Neuron (in vitro differentiated cells): Measurements from ENCODE around the gene FAM170B.

Experiments
- H2AFZ ChIP-seq: one replicate; pipeline ENCODE4 v1.6.1; 2013; ENCODE audit warnings: low read depth, mild to moderate bottlenecking, inconsistent platforms, low read length, moderate library complexity
- H3K27me3 ChIP-seq: one replicate; pipeline ENCODE4 v1.6.1; 2013; ENCODE audit warnings: low read length; ENCODE audit not compliant: insufficient read depth
- H3K36me3 ChIP-seq: one replicate; pipeline ENCODE4 v1.6.1; 2013; ENCODE audit warnings: low read length; ENCODE audit not compliant: insufficient read depth
- H3K4me1 ChIP-seq: one replicate; pipeline ENCODE4 v1.6.1; 2013; ENCODE audit warnings: low read length; ENCODE audit not compliant: insufficient read depth
- H3K4me3 ChIP-seq: 2 replicates; pipeline ENCODE4 v1.5.1; 2013; ENCODE audit warnings: mild to moderate bottlenecking, low read length, moderate library complexity
- H3K9me3 ChIP-seq: one replicate; pipeline ENCODE4 v1.6.1; 2013; ENCODE audit warnings: low read length

The FAM170B gene

DNA sequence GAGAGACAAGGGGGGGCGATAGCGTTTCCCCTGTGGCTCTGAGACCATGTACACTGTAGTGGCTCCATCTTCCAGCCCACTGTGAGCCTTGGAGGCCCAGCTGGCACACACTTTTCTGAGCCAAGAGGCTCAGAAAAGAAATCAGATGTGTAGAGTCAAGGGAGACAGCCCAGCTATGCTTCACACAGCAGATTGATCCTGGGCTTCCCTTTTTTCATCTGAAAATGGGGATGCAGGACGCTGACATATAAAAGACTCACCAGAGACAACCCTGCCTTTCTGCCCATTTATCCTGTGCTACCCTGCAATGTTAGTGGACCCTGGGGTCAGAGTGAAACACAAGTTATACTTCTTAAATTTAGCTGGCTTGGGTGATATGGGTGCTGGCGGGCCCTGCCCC is 40.0 kb upstream of the FAM170B start:
- H3K4me3 ChIP-seq = no peak overlapping the region
- no peaks in the 10 kb centered on the region for H3K27me3 ChIP-seq
- H3K9me3 ChIP-seq = no peaks in the 10 kb centered on the region
- no peak overlapping the region for H2AFZ ChIP-seq
- no peaks in the 10 kb centered on the region for H3K36me3 ChIP-seq
- peaks cover 10% of the 10 kb centered on the region for H3K4me1 ChIP-seq

DNA sequence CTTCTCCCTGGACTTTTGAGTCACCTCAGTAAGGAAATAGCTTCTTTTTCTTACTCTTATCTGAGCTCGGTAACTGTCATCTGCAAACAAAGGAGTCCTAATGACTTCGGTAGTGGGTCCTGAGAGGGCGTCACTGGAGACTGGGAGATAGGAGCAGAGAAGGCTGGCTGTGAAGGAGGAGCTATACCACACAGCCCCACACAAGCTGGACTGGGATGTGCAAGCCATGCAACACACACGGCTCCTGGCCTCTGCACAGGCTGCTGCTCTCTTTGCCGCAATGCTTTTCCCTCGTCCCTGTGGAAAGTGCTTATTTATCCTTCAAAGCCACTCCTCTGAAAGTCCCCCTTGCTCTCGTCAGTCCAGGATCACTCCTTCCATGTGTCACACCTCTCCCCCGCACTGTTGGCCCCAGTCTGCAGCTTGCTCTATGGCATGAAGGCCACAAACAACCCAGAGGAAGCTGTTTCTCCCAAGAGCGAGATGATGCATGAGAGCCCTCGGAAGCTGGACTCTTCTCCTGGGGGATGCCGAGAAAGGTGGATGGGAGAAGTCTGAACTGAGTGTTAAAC is 39.5 kb upstream of the FAM170B start:
- H3K36me3 ChIP-seq = no peaks in the 10 kb centered on the region
- H3K9me3 ChIP-seq = no peaks in the 10 kb centered on the region
- no peaks in the 10 kb centered on the region for H3K27me3 ChIP-seq
- peaks cover 10% of the 10 kb centered on the region for H3K4me1 ChIP-seq
- no peak overlapping the region for H3K4me3 ChIP-seq
- H2AFZ ChIP-seq = no peak overlapping the region

DNA sequence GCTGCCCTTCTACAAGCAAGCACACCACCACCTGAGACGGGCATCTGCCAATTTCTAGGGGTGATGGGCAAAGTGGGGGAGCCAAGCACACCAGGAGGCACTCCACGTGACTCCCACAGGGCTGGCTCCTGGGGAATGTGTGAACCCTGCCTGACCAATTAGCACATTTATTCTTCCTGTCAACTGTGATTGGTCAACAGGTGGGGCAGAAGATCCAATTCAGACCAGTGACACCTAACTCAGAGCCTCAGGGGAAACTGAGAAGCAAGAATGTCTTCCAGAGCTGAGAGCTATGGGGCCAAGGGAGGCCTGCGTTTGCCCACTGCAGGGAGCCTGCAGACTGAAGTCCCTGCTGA is 38.9 kb upstream of the FAM170B start:
- H3K36me3 ChIP-seq = no peaks in the 10 kb centered on the region
- H3K27me3 ChIP-seq = no peaks in the 10 kb centered on the region
- H2AFZ ChIP-seq = no peak overlapping the region
- H3K4me1 ChIP-seq = peaks cover 10% of the 10 kb centered on the region
- H3K9me3 ChIP-seq = no peaks in the 10 kb centered on the region
- H3K4me3 ChIP-seq = no peak overlapping the region

DNA sequence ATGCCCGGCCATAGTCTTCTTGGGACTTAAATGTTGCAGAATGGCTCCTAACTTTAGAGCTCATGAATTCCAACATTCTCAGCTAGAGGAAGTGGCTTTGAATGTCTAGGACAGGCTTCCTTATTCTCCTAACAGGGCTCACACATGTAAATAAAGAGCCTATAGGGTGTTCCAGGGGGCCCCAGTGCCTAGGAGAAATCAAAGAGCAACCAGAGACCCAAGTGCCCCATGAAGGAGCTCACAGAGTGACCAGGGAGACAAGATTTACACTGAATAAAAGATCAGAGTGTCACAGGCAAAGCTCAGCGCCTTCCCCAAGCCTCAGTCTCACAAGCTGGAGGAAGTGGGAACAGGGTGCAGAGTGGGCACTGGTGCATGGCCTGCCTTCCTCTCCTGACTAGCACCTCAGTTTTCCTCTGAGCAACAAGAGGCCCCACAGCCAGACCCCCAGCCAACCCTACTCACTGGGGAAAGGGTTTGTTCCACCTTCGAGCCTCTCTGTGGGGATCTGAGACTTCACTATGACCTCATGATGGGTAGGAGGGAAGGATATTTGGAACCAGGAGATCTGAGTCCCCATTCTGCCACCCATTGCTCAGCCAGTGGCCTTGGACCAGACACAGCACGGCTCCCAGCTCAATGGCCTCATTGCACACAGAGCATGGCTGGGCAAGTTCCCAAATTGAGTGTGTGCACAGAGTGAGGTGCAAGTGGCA is 38.4 kb upstream of the FAM170B start:
- no peaks in the 10 kb centered on the region for H3K27me3 ChIP-seq
- no peak overlapping the region for H3K4me3 ChIP-seq
- peaks cover 7% of the 10 kb centered on the region for H3K4me1 ChIP-seq
- H3K9me3 ChIP-seq = no peaks in the 10 kb centered on the region
- H3K36me3 ChIP-seq = no peaks in the 10 kb centered on the region
- H2AFZ ChIP-seq = no peak overlapping the region

DNA sequence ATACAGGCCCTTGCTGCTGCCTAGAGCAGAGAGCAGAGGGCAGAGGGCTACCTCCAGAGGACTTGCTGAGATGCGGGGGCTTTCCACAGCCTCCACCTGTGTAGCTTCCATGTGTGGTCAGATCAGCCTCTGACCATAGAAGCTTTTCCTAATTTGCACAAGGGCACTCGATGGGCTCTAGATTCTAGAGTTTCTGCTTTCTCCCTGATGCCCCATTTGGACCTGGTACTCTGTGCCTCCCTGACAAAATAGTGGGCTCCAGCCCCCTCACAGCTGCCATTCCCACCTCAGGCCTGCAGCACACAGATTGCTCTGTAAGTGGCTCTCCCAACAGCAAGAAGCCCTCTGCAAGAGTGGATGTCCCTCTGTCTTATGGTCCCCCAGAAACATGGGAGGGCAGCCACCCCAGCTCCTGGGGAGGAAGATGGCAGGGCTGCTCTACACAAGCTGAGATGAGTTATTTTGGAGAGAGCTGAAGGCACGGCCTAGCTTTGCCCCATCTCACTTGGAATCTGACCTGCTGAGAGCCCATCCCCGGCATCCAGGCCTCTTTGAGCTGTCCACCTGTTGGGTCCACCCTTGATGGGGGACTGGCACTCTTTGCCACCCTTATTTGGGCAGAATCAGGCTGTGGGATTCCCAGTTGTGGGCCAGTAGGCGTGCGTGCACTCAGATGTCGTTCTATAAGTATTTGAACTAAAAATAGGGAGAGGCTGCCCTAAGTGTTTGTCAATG is 37.7 kb upstream of the FAM170B start:
- Histone ChIP-seq H3K9me3 (no peaks in the 10 kb centered on the region), H3K36me3 (no peaks in the 10 kb centered on the region), H3K4me3 (no peak overlapping the region), H3K4me1 (no peaks in the 10 kb centered on the region), H3K27me3 (no peaks in the 10 kb centered on the region), H2AFZ (no peak overlapping the region)

DNA sequence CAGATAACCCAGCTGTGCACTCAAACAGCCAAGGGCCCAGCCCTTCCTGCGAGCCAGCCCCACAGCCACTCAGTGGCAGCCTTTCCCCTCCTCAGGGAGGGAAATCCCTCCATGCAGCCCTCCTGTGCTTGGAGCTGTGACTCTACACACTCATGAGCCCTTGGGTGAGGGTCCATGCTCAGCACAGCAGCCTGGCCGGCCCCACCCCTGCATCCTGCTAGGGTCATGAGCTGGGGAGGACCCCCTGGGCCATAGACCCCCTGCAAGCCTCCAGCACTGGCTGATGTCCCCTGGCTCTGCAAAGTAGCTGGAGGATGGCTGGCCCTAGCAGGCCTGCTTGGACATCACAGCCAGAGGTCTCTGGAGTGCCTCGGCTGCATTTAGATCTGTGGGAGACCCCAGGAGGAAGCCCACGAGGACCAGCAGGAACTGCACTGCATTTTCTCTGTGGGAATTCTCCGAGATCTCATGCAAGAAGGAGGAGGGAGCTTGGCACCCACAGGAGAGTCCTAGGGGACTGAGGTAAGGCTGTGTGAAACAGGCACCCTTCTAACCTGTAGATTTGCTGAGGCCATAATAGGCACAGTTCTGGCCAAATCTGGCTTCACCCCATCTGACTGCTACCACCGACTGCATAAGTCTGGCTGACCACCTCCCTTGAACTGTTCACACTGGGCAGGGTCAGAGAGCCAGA is 37.0 kb upstream of the FAM170B start:
- Histone ChIP-seq H3K4me1 (no peaks in the 10 kb centered on the region), H3K9me3 (no peaks in the 10 kb centered on the region), H2AFZ (no peak overlapping the region), H3K36me3 (no peaks in the 10 kb centered on the region), H3K27me3 (no peaks in the 10 kb centered on the region), H3K4me3 (no peak overlapping the region)

DNA sequence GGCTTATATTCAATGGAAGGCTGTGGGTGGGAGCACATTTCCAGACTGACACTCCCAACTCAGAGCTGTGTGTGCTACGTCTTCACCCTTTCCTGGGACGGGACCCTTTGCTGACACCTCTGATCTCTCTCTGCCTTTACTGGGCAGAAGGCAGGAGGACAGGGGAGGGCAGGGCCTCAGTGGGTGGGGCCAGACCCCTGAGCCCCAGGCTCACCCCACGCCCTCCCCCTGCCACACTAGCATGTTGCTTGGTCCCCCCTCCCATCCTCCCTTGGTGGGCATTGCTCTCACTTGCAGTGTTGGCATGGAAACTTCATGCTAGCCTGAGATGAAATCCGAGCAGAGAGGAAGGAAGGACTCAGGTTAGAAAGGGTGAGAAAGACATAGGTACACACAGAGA is 36.0 kb upstream of the FAM170B start:
- no peaks in the 10 kb centered on the region for H3K4me1 ChIP-seq
- H3K9me3 ChIP-seq = no peaks in the 10 kb centered on the region
- H2AFZ ChIP-seq = no peak overlapping the region
- H3K27me3 ChIP-seq = no peaks in the 10 kb centered on the region
- H3K36me3 ChIP-seq = no peaks in the 10 kb centered on the region
- no peak overlapping the region for H3K4me3 ChIP-seq

DNA sequence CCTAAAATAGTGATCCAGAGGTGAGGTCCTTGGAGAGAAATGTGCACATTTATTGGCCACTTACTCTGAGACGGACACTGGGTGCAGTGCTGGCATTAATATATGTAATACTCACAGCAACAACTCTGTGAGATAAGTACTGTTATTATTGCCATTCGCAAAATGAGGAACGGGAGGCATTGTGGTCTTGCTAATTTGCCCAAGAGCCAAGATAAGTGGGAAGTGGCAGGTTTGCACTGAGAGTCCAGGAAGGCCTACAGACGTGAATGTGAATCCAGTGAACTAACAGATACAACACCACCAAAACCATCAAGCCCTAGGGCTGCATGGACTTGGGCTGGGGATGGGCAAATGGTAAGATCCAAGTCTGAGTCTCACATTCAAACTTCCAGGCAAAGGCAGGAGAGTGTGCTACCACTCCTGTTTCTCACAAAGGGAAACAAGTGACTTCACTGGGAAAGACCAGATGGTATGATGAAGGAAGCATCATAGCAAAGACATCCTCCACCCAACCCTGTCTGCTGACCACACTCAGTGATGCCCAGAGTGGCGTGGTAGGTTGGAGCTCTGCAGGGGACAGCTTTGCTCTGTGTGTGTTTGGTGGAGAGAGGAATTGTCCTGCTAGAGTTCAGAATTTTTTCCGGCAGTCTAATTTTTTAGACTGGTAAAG is 35.1 kb upstream of the FAM170B start:
- H3K36me3 ChIP-seq = no peaks in the 10 kb centered on the region
- H3K4me1 ChIP-seq = no peaks in the 10 kb centered on the region
- H3K27me3 ChIP-seq = no peaks in the 10 kb centered on the region
- H3K9me3 ChIP-seq = no peaks in the 10 kb centered on the region
- H2AFZ ChIP-seq = no peak overlapping the region
- no peak overlapping the region for H3K4me3 ChIP-seq

DNA sequence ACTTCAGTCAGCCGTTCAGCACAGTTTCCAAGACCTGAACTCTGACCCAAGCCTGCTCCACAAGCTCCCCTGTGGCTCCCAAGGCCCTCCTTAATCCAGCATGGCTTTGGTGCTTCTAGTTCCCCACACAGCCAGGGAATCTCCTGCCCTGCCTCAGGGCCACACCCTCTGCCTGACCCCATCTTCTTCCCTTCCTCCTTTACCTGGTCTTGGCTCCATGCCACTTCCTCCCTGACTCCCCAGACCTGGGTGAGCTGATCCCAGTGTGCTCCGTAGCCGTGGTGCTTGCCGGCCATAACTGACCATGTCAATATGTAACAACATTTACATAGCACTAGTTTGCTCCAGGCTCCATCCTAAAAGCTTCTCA is 34.3 kb upstream of the FAM170B start:
- H3K27me3 ChIP-seq = no peaks in the 10 kb centered on the region
- no peaks in the 10 kb centered on the region for H3K4me1 ChIP-seq
- no peaks in the 10 kb centered on the region for H3K9me3 ChIP-seq
- no peak overlapping the region for H3K4me3 ChIP-seq
- H2AFZ ChIP-seq = no peak overlapping the region
- H3K36me3 ChIP-seq = no peaks in the 10 kb centered on the region

DNA sequence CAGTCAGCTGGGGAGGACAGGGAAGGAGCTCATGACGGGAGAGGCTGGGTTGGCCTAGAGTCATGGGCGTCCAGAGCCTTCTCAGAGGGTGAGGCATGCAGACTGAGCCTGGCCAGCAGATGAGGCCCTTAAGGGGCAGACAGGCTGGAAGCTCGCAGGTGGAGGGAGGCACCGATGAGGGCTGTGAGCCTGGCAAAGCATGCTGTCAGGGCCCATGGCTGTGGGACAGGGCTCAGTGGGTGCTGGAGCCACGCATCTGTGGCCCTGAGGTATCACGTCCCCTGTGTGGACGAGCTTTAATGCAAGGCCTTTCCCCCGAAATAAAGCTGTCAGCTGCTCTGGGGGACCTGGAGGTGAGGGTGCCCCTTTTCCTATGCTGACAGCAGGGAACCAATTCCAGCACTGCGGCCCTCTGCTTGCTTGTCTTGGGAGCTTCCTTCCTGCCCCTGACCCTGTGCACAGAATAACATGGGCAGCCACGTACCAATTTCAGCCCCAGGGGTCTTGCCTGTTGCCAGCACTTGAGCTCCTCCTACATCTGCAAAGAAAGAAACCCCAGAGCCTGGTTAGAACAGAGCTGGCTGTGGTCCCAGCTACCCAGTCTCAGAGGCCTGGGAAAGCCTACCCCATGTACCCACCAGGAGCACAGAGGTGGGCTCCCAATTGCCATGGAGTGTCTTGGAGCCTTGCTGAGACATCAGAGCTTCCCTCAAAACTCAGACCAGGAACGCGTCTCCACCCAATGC is 33.8 kb upstream of the FAM170B start:
- H2AFZ ChIP-seq = no peak overlapping the region
- no peaks in the 10 kb centered on the region for H3K36me3 ChIP-seq
- no peaks in the 10 kb centered on the region for H3K27me3 ChIP-seq
- H3K4me1 ChIP-seq = no peaks in the 10 kb centered on the region
- H3K4me3 ChIP-seq = no peak overlapping the region
- no peaks in the 10 kb centered on the region for H3K9me3 ChIP-seq

DNA sequence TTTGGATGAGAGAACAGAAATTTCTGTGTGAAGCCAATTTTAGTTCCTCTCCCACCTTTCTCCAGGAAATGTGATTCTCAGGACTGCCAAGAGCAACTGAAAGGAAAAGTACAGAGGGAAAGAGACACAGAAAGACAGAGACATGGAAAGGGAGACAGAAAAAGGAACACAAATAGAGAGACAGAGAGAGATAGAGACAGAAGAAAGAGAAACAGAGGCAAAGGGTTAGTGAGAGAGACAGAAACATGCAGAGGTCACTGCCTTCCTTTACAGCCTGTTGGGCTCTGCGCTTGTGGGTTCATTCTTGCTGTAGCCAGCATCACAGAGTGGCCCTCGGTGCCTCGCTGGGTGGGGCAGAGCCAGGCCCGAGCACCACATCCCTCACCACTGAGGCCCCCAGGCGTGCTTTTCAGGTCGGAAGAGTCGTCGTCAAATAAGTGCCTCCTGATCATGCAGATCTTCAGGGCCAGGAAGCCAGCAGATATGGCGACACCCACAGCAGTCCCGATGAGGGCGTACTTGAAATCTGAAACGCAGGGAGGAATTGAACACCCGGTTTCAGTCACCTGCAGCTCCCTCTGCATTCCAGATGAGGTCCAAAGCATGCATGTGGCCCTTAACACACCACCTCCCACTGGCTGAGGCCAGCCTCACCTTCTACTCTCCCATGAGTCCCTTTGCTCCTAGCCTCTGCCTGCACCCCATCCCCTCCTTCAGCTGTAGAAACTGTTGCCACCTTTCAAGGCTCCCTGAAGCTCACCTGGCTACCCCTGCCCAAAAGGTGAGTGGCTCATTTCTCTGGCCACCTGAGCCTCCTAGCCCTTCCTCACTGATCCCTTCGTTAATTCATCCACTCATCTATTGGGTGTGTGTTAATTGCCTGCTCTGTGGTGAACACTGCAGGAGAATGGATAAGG is 32.9 kb upstream of the FAM170B start:
- H3K4me3 ChIP-seq = no peak overlapping the region
- H2AFZ ChIP-seq = no peak overlapping the region
- no peaks in the 10 kb centered on the region for H3K4me1 ChIP-seq
- H3K9me3 ChIP-seq = no peaks in the 10 kb centered on the region
- H3K27me3 ChIP-seq = no peaks in the 10 kb centered on the region
- no peaks in the 10 kb centered on the region for H3K36me3 ChIP-seq
